ENCODE results near the gene RSAD1.

RSAD1 gene

DNA sequence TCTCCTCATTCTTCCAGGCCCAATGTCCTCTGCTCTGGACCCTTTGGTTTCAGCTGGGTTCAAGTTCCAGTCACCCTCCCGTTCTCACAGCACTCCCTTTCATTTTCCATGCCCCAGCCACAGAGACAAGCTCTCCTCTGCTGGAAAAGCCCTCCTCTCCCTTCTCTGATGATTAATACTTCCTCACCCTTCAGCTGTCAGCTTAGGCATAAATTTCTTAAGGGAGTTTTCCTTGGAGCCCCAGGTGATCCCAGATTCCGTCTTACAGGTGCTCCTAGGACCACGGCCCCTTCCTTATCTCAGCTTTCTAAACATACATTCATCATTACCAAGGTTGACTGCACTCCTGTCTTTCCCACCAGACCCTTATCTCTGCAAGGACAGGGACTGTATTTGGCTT lies 20.4 kb upstream of the RSAD1 start:
- no peak for DNase-seq (ENCODE audit: low read depth)

DNA sequence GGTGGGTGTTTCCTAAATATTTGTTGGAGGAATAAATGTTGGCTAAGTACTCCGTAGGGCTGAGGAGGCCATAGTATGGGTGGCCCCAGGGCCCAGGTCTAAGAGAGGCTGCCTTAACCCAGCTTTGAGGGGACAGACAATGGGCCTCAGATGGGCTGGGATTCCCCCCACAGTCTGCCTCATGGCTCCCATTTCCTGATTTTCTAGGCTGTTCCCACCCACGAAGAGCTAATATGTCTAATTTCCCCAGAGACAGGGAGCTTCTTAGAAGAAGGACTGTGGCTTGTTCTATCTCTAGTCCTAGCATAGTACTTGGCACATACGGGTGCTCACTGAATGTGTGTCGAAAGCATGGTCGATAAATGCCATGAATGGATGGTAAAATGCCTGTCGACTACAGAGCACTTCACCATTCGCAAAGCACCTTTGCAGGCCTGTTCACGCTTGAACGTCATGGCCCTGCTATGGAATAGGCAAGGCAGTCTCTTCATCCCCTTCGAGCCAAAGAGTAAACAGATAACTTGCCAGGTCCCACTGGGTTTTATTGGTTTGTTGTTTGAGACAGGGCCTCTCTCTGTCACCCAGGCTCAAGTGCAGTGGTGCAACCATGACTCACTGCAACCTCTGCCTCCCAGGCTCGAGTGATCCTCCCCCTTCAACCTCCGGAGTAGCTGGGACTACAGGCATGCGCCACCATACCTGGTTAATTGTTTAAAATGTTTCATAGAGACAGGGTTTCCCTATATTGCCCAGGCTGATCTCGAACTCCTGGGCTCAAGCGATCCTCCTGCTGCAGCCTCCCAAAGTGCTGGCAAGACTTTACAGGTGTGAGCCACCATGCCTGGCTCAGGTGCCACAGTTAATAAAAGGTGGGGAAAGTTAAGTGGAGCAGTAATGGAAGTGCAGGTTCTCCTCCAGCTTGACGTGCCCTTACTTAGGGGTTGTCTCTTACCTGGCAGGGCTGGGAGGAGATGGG lies 19.7 kb upstream of the RSAD1 start:
- no peak for DNase-seq (ENCODE audit: low read depth)

DNA sequence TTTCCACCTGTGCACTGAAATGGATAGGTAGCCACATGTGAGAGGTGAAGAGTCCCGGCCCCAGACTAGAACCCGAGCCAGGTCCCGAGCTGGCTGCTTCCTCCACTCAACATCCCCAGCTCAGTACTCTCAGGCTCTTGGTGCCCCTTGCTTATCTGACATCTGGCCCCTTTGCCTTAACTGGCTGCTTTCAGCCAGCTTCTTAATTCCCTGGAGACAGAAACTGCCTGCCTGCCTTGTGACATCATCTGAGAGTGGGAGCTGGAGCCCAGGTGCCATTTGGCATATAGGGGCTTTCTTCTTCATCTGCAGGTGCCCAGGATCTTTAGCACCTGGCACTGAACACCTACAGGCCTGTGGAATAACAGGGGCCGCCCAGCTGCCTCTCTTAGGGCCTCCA lies 18.9 kb upstream of the RSAD1 start:
- no peak for DNase-seq (ENCODE audit: low read depth)

DNA sequence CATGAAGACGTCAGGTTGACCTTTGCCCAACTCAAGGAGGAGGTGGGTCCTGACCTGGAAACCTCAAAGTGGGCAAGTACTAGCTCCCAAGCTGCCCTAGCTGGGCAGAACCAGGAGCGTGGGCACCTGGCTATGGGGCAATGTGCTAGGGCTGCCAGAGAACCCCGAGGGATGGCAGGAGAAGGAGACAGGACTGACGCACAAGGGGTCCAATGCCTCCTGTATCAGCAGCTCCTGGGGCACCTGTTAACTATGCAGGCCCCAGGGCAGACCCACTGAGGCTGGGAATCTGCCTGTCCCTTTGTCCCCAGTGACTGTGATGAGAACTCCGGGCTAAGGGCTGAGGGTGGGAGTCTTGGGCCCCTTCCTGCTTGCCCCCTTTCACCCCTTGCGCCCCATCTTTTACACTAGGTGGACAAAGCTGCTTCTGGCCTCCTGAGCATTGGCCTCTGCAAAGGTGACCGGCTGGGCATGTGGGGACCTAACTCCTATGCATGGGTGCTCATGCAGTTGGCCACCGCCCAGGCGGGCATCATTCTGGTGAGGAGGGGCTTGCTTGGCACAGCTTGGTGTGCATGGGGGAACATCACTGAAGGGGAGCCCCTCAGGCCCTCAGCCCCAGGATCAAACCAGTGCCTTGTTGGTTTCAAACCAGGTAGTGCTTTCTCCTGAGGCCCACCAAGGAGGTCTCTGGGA lies 17.7 kb upstream of the RSAD1 start:
- no peak for DNase-seq (ENCODE audit: low read depth)

DNA sequence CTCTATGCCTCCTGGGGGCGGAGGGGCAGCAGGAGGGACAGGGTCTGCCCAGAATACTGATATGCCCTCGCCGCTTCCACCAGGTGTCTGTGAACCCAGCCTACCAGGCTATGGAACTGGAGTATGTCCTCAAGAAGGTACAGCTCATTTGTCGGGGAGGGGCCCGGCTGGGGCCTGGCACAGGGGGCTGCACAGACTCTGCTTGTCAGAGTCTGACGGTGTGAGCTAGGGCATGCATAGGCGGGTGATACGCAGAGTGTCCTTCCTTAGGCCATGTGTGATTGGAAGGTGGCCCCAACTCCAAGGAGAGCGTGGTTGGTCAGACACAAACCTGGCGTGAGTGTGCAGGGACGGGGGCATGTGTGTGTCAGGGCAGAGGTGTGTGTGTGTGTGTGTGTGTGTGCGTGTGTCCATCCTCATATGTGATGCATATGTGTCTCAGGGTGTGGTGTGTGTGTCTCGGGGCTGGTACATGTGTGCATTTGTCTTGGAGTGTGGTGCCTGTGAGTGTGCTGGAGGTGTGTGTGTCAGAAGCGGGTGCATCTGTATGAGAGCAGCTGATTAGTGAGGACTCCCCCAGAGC lies 17.0 kb upstream of the RSAD1 start:
- no peak for DNase-seq (ENCODE audit: low read depth)

DNA sequence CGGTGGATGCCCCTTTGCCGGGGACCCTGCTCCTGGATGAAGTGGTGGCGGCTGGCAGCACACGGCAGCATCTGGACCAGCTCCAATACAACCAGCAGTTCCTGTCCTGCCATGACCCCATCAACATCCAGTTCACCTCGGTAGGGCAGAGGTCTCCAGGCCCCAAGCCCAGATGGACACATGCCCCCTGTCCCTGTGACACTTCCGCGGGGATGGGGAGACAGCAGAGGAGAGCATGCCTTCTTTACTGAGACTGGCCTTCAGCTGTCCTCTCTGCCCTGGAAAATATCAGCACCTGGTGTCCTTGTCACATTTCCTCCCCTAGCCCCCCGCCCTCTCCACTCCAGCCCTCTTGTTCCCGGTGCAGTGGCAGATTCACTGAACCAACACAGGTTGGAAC lies 16.2 kb upstream of the RSAD1 start:
- DNase-seq (ENCODE audit: low read depth): no peak

DNA sequence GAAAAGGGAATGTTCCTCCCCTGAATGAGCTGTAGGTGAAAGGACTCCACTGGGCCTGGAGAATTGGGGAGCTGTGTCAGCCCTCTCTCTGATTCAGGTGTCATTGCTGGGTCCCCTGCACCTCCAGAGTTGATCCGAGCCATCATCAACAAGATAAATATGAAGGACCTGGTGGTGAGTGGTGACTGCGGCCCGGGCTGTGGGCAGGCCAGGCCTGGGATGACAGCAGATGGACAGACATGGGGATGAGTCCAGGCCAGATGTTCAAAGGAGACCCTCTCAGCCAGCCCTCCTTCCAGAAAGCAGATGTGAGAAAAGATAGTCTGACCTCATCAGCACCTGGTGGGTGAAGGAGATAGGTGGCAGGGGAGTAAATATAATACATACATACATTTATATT lies 14.5 kb upstream of the RSAD1 start:
- DNase-seq (ENCODE audit: low read depth): no peak

DNA sequence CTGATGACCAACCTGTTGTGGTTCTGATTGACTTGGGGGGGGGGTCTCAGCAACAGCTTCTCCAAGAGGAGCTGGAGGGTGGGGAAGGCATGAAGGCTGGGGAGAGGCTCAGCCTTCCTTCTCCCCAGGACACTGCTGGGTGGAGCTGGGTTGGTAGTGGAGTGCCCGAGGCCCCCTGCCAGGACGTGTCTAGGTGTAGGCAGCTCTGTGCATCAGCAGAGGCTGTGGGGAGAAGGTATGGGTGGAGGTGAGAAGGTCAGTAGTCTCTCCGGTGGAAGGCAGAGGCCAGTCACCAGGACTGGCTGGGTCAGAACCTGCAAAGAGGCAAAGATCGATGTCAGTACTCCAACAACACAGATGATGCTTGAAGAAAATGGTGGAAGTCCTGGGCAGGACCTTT lies 13.9 kb upstream of the RSAD1 start:
- DNase-seq (ENCODE audit: low read depth): no peak

DNA sequence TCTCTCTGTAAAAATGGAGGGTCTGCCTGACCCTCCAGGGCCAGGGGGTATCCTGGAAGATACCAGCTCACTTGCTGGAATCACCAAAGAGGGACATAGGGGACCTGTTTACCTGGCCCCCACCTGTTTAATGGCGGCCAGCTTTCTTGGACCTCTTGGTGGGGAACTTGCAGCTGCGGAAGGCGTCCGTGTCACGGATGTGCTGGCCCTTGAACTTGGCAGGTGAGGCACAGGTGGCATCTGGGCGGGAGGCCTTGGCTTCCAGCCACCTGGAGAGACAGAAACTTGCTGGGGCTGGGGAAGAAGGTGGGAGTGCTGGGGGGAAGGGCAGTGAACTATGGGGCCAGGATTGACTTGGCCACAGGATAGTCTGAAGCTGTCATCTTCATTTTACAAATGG lies 13.5 kb upstream of the RSAD1 start:
- DNase-seq (ENCODE audit: low read depth): no peak

DNA sequence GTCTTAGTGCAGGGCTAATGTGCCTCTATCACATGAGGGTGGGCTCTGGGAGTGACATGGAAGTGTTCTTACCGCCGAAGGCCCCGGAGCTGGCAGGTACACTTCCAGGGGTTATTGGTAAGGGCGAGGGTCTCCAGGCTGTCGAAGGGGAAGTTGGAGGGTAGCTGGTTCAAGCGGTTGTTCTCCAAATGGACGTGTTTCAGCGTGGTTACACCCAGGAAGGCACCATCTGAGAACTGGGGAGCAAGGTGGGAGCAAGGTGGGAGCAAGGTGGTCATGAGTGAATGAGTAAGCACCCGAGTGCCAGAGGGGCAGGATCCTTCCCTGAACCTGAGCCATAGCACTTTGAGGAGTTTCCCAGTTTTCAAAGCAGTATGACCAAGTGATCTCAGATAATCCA lies 13.0 kb upstream of the RSAD1 start:
- DNase-seq (ENCODE audit: low read depth): no peak

DNA sequence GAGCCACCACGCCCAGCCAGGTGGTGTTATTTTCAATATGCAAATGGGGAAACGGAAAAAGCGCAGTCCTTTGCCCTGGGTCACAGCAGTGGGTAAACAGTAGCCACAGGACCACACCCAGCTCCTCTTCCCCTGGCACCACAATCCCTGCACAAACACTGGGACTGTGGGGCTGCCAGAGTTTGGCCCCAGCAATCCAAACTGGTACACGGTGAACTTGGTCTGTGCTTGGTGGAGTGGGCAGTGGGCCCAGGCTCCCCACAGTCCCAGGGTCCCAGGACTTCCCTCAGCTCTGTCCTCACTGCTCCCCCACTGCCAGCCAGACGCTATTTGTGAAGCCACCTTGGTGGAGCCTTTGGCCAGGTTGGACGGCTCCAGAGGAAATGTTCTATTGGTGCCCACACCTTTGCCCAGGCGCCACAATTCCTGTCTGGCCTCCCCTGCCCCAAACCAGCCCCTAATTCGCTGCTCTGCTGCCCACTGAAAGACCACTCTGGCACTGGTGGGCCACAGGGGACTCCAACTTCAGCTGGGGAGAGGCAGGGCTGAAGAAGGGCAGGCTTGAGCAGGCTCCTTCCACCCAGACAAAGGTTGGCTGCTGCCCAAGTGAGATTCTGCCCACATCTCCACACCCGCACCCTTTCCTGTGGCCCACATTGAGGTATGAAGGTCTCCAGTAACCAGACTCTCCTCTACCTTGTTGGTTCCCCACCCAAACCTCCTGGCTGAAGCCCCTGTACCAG lies 12.1 kb upstream of the RSAD1 start:
- no peak for DNase-seq (ENCODE audit: low read depth)

DNA sequence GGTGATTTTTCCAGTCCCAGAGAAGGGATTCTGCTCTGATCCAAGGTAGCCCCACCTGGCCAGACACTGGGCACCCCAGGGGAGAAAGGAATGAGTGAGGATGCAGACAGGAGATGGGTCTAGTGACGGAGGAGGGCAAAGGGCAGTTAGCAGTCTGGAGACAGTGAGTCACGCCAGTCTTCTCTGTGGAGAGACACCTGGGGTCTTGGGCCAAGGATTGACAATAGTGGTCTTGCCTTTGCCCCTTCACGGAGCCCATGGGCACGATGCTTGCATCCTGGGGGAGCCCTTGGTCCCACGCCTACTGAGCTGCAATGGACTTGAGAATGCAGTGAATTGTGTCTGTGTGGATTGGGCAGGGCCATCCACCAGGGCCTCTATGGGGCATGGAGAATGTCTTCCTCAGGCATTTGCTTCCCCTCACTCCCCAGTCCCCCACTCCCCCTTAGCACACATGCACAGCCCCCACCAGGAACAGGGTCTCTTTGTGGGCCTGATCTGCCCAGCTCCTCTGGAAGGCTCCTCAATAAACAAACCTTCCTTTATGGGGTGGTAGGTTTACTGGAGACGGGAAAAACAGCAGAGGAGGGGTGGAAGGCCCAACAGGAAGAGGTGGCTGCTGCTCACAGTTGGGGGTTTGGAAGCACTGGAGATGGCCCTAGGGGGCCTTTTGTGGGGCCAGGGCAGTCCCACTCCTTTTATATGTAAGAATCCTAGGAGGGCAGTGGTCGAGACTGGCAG lies 11.4 kb upstream of the RSAD1 start:
- DNase-seq (ENCODE audit: low read depth): no peak

DNA sequence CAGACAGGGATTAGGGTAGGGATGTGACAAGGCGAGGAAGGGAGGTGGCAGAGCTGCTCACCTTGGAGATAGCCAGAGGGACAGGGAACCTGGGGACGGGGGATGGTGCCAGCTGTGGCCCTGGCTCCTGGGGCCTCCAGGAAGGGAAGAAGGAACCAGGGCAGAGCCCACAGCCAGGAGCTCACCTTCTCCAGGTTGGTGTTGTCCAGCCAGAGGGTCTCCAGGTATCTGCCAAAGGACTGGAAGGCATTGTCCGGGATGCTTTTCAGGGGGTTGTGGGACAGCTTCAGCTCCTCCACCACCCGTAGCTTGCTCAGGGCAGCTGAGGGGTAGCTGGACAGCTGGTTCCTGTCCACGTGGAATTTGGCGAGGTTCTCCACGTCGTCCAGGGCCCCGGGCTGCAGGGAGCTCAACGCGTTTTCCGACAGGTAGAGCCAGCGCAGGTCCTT lies 10.8 kb upstream of the RSAD1 start:
- no peak for DNase-seq (ENCODE audit: low read depth)

DNA sequence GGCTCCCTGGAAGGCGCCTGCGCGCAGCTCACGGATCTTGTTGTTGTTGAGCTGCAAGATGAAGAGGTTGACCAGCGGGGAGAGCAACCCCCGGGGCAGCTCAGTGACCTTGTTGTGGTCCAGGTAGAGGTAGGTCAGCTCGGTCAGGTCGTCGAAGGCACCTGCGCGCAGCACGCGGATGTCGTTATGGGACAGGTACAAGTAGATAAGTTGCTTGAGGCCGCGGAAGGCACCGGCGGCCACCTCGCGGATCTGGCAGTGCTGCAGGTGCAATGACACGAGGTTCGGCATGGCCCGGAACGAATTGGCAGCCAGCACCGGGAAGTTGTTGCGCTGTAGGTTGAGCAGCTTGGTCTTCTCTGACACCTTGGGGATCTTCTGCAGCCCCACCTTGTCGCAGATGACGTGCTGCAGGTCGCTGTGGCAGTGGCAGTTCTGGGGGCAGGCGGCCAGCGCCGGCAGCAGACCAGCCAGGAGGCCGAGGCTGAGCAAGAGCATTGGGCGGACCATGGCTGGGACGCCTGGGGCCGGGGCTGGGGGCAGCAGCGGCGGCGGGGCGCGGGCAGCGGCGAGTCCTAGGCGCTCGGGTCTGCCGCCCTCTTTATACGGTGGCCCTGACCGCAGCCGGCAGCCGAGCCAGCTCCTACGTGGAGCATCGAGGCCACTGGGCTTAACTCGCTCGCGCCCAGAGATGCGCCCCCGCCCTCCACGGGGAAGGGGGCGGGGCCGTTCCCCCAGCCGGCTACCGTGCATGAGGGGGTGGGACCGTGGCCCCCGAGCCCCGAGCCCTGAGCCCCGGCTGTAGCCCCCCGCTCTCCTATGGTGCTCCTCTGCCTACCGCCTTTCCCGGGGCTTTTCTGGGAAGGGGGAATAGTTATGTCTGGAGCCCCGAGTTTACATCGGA lies 10.1 kb upstream of the RSAD1 start, which contains the start of gene CHAD:
TSS of gene CHAD (minus strand) at position 577 of the 904 bp plus-strand sequence. CDS start at position 510, 67 bp downstream.
- DNase-seq (ENCODE audit: low read depth): no peak

DNA sequence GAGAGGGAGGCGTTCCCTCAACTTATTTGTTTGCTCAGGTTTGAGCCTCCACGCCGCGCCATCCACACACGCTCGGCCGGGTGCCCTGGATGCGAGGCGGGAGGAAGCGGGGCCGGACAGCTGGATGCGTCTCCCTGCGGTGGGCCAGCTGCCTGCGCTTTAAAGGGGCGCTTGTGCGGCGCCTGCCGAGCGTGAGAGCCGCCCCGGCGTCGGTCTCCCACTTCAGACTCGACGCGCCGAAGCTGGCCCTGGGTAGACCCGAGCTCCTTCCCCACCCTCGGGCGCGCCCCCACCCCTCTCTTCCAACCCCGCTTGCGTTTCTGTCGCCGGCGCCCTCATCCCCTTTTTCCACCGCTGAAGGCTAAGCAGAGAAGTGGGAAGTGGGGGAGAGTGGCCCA lies 9.5 kb upstream of the RSAD1 start:
- no peak for DNase-seq (ENCODE audit: low read depth)

DNA sequence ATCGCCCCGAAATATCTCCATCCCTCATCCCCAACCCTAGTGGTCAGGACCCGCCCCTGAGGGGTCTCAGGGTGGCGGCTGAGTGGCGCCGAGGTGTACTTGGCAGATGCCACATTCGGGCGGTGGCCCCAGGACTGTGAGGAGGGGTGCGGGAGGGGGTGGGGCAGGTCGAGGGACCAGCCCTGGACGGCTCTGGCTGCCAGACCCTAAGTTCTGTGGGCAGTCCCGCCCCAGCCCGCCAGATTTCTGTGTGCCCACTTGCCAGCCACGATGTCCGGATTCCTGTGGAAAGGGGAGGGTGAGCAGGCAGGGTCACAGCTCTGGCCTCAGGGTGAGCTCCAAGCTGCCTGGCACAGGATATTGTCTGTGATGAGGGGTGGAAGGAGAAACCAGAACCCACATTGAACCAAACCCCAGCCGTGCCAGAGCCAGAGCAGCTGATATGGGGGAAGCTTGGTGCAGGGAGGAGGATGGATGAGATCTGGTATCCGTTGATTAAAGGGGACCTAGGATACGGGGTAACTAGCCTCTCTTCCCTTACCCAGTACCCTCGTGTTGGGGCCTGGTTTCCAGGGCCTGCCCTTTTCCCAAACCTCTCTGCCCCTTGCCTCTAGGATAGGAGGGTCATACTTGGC lies 8.9 kb upstream of the RSAD1 start:
- no peak for DNase-seq (ENCODE audit: low read depth)

DNA sequence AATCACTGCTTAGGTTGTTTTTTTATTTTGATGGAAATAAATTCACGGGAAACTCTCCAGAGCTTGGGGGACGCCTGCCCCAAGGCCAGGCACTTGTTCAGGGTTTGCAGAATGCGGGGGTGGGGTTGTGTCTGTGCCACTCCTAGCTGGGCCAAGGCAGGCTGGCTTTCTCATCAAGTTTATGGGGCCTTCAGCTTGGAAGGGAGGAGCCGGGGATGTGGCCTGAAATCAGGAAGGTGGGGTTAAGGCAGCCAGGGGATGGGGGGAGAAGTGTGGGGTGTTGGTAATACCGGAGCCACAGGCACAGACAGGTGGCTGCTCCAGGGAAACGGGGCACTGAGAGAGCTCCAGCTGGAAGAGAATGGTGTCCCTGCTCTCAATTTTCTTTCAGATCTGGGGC lies 8.2 kb upstream of the RSAD1 start:
- DNase-seq (ENCODE audit: low read depth): no peak

DNA sequence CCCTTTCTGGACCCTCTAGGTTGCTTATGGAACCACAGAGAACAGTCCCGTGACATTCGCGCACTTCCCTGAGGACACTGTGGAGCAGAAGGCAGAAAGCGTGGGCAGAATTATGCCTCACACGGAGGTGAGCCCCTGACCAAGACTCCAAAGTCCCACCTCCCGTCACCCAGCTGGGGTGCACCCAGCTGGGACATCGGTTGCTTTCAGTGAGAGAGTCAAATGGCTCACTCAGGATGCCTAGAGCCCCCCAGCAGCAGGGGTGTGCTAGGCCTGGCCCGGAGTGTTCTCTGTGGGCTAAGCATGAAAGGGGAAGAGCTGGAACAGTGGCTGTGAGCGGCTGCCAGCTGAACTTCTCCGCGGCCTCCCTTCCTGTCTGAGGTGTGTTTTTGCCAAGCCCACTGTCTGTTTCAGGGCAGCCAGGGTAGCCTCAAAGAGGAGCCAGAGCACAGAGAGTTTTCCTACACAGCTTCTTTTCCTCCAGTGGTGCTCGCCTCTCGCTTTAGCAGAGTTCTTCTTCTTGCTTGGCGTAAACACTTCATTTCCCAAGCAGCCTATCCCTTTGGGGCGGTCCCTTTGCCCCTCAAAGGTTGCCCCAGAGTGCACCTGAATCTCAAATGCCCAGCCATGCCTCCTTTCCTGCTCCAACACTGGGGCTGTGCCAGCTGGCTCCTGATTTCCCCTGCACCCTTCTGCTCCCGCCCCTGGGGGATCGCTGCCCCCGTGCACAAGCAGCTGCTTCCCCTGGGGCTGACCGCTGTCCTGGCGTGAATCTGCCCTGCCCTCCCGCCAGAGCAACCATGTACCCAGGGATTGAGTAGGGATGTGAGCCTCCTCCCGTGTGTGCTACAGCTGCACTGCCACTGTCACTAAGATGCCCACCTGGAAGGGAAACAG lies 7.4 kb upstream of the RSAD1 start:
- no peak for DNase-seq (ENCODE audit: low read depth)

DNA sequence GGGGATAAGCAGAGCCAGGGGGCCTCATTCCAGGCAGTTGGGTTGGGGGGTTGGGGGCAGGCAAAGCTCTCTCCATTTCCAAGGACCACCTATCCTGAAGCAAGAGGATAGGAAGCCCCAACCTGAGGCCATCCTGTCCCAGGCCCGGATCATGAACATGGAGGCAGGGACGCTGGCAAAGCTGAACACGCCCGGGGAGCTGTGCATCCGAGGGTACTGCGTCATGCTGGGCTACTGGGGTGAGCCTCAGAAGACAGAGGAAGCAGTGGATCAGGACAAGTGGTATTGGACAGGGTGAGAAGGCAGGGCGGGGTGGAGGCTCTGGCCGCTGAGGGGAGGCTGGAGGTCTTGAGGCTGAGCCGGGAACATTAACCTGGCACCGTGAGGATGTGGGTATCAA lies 6.4 kb upstream of the RSAD1 start:
- no peak for DNase-seq (ENCODE audit: low read depth)

Measured in fibroblast of gingiva (primary cell).